Tibial nerve (tissue), 4 donors: Measurements from ENCODE around the gene SLC25A45. TPM values are rescaled to one million over a fixed set of nuclear protein-coding genes. Genes with fewer than 3 reads are reported as not detected.
"Not testable (repeated sequence)": the region's sequence is repeated elsewhere in the genome, so short reads cannot be mapped to it uniquely, and the experiment has no call there.

ENCODE experiments used
- DNase-seq, 2 donors: peaks; one replicate each; pipeline ENCODE4 v3.0.0-alpha.2; 2019; ENCODE audit warnings: low spot score in 2 of 2
- H3K27ac ChIP-seq, 4 donors: fragments of 200-600 bp; sonication (generic) in 3 of 4; one replicate each; pipeline ENCODE4 v1.5.1; 2017 to 2019; ENCODE audit warnings: mild to moderate bottlenecking in 1 of 4
- H3K27me3 ChIP-seq, 2 donors: fragments of 200-600 bp; sonication (generic) in 1 of 2; one replicate each; pipeline versions ENCODE4 v1.5.1 to v1.6.0; 2017 to 2019
- H3K36me3 ChIP-seq, 3 donors: fragments of 200-600 bp; sonication (generic); one replicate each; pipeline ENCODE4 v1.5.1; 2018 to 2019
- H3K4me1 ChIP-seq, 4 donors: fragments of 200-600 bp; sonication (generic) in 3 of 4; one replicate each; pipeline ENCODE4 v1.5.1; 2017 to 2019
- H3K4me3 ChIP-seq, 4 donors: fragments of 200-600 bp; sonication (generic) in 3 of 4; one replicate each; pipeline ENCODE4 v1.5.1; 2017 to 2019; ENCODE audit warnings: mild to moderate bottlenecking in 1 of 4, moderate library complexity in 1 of 4
- H3K9me3 ChIP-seq, 4 donors: fragments of 200-600 bp; sonication (generic) in 3 of 4; one replicate each; pipeline ENCODE4 v1.5.1; 2017 to 2019
- EP300 ChIP-seq, 2 donors: sonication (generic); formaldehyde crosslinking; IDR thresholded peaks; one replicate each; pipeline ENCODE4 v1.6.1; 2017; ENCODE audit warnings: antibody characterized with exemption in 2 of 2, mild to moderate bottlenecking in 1 of 2
- POLR2A ChIP-seq, 2 donors: fragments of 450-650 bp; IDR thresholded peaks; one replicate each; pipeline ENCODE4 v1.6.1; 2017; ENCODE audit warnings: antibody characterized with exemption in 2 of 2, mild to moderate bottlenecking in 2 of 2, moderate library complexity in 2 of 2
- WGBS, 2 donors: methylation state at CpG; one replicate each; pipeline ENCODE4 v1.1.5; 2018; 5-methylcytosine and 5-hydroxymethylcytosine counted together
- total RNA-seq, 4 donors: library from RNA; depleted of rRNA; stranded (reverse); fragments of >200 nt; gene quantifications; one replicate each; pipeline ENCODE4 v1.1.0, GENCODE V29; 2016
- TF ChIP-seq, protein P1 (sequence below), 5 experiments: fragments of 200-600 bp in 3 of 5; fragments of 450-650 bp in 2 of 5; sonication (generic) in 3 of 5; IDR thresholded peaks; one replicate each; pipeline ENCODE4 v1.5.1; 2016 to 2019; ENCODE audit warnings: antibody characterized with exemption in 5 of 5, mild to moderate bottlenecking in 3 of 5, moderate library complexity in 2 of 5

SLC25A45 gene
- total RNA-seq, 4 donors from 2014 or later, result 1.8 to 22.5 (median 8.5) TPM

DNA sequence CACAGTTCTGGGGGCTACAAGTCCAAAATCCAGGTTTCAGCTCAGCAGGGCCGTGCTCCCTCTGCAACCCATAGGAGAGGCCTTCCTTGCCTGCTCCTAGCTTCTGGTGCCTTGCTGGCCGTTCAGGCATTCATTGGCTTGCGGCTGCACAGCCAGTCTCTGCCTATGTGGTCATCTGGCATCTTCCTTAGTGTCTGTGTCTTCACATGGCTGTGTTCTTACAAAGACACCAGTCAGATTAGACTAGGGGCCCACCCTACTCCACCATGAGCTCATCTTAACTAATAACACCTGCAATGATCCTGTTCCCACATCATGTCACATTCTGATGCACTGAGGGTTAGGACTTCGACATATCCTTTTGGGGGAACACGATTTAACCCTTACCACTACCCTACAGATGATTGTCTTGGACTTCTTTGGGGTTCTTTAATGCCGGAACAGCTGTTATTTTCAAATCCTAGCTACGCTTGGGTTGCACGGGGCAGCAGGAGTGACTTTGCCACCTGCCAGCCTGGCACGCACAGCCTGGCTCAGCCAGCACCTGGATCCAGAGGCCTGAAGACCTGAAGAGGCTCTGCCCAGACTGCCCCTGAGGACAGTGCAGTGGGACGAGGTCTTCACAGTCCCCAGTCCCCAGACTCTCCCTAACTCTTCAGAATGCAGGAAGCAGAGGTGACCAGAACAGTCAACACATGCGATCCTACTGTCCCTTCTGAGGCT is 32.5 kb upstream of the SLC25A45 start:
- DNase-seq, result peak in 1 of 2 donors; percentile 12
- Histone ChIP-seq H3K4me1 (peaks cover 0 to 87% (median 58%) of the 10 kb centered on the region in 4 donors), H3K27ac (peak overlapping the region; percentile 98 to 100 (median 99)), H3K9me3 (no peaks in the 10 kb centered on the region), H3K27me3 (no peaks in the 10 kb centered on the region), H3K36me3 (peaks cover 0 to 28% (median 0%) of the 10 kb centered on the region in 3 donors), H3K4me3 (no peak overlapping the region)
- TF ChIP-seq, protein P1, sequence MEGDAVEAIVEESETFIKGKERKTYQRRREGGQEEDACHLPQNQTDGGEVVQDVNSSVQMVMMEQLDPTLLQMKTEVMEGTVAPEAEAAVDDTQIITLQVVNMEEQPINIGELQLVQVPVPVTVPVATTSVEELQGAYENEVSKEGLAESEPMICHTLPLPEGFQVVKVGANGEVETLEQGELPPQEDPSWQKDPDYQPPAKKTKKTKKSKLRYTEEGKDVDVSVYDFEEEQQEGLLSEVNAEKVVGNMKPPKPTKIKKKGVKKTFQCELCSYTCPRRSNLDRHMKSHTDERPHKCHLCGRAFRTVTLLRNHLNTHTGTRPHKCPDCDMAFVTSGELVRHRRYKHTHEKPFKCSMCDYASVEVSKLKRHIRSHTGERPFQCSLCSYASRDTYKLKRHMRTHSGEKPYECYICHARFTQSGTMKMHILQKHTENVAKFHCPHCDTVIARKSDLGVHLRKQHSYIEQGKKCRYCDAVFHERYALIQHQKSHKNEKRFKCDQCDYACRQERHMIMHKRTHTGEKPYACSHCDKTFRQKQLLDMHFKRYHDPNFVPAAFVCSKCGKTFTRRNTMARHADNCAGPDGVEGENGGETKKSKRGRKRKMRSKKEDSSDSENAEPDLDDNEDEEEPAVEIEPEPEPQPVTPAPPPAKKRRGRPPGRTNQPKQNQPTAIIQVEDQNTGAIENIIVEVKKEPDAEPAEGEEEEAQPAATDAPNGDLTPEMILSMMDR (IDR thresholded peaks at IDR 0.05), result no peak
- 66 to 73% methylated on average over 10 to 11 of the region's 11 CpGs for WGBS, 2 donors

DNA sequence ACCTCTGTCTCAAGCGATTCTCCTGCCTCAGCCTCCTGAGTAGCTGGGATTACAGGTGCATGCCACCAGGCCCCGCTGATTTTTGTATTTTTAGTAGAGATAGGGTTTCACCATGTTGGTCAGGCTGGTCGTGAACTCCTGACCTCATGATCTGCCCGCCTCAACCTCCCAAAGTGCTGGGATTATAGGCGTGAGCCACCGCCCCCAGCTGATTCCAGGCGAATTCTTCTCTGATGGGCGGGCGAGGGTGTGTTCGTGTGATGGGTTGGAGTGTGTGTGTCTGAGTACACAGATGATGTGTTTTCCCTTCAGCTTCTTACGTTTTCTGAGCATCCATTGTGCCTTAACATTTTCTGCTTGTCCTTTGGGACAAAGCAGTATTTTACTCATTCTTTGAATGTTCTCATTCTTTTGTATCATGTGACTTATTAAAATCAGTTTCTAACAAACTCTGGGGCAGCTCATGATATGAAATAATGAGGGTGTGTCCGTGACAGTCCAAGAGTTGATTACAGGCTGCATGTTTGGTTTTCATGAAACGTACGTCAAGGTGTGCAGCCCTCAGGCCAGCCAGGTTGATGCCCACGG is 30.7 kb upstream of the SLC25A45 start:
- 50 to 54% methylated on average over 15 of the region's 15 CpGs for WGBS, 2 donors
- TF ChIP-seq POLR2A (IDR thresholded peaks at IDR 0.05) (peak in 1 of 2 donors; percentile 13), EP300 (IDR thresholded peaks at IDR 0.05) (peak; percentile 73 to 82)
- Histone ChIP-seq H3K27ac (peak overlapping the region; percentile 80 to 100 (median 98)), H3K4me1 (peaks cover 0 to 72% (median 45%) of the 10 kb centered on the region in 4 donors), H3K36me3 (peaks cover 0 to 45% (median 6%) of the 10 kb centered on the region in 3 donors)
- not testable (repeated sequence) for H3K4me3 ChIP-seq, H3K9me3 ChIP-seq, H3K27me3 ChIP-seq
- DNase-seq, result peak; percentile 26 to 28

DNA sequence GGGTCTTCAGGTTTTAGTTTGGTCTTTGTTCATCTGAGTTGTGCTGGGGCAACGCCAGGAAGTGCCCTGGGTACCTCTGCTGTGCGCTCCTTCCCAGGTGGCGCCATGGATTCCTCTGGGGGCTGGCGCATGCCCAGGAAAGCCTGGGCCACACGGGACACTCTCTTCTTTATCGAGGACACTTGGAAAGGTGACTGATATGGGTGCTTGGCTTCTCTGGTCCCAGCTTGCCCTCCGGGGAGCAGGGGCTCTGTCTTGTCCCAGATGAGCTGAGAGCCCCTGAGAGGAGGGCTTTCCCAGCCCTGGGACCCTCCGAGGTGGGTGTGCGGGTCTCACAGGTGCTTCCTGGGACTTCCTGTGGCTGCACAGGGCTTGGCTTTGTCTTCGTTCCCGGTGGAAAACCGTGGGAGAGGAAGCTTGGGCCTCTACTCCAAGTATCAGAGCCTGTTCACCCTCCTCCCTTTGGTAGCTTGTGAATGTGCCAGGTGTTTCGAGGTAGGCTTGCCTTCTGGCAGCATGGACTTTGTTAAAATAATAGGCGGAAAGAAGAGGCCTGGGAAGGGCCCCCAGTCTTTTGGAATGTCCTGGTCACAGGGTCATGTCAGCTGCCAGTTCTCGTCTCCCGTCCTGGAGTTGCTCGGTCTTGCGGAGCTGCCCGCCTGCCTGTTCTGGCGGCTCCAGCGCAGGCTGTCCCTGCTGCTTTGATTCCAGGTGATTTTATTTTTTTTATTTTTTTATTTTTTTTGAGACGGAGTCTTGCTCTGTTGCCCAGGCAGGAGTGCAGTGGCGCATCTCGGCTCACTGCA is 30.0 kb upstream of the SLC25A45 start:
- Histone ChIP-seq H3K27me3 (no peaks in the 10 kb centered on the region), H3K4me1 (peaks cover 0 to 65% (median 38%) of the 10 kb centered on the region in 4 donors), H3K36me3 (peaks cover 0 to 52% (median 6%) of the 10 kb centered on the region in 3 donors), H3K9me3 (no peaks in the 10 kb centered on the region), H3K4me3 (no peak overlapping the region), H3K27ac (peak overlapping the region; percentile 79 to 100 (median 89))
- DNase-seq, result peak in 1 of 2 donors; percentile 13
- TF ChIP-seq POLR2A (IDR thresholded peaks at IDR 0.05), result no peak
- TF ChIP-seq, protein P1 (IDR thresholded peaks at IDR 0.05), result no peak
- TF ChIP-seq EP300 (IDR thresholded peaks at IDR 0.05), result no peak
- 61 to 64% methylated on average over 23 to 24 of the region's 24 CpGs for WGBS, 2 donors

DNA sequence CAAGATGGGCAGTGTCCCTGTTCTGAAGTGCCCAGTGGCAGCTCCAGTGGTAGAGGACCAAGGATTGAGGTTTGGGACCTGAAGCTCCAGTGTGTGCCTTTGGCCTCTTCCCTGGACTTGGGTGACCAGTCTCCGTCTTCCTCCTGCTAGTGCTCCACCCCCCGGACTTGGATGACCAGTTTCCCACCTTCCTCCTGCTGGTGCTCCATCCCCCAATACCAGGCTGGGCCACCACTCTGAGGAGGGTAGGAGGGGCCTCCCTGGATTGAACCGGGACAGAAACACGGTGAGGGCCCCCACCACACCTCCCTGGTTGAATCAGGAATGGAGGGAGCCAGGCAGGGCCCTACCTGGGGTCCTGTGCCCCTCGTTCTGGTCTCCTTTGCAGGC is 29.2 kb upstream of the SLC25A45 start:
- no peaks in the 10 kb centered on the region for H3K27me3 ChIP-seq
- H3K36me3 ChIP-seq, result peaks cover 0 to 59% (median 7%) of the 10 kb centered on the region in 3 donors
- H3K4me1 ChIP-seq, result peaks cover 0 to 57% (median 30%) of the 10 kb centered on the region in 4 donors
- no peak for TF ChIP-seq POLR2A (IDR thresholded peaks at IDR 0.05)
- no peak for TF ChIP-seq EP300 (IDR thresholded peaks at IDR 0.05)
- TF ChIP-seq, protein P1 (IDR thresholded peaks at IDR 0.05), result no peak
- H3K4me3 ChIP-seq, result no peak overlapping the region
- no peaks in the 10 kb centered on the region for H3K9me3 ChIP-seq
- WGBS, 2 donors, result 75 to 84% methylated on average over 2 to 5 of the region's 5 CpGs
- peak in 1 of 2 donors; percentile 1 for DNase-seq
- peak overlapping the region; percentile 79 to 100 (median 89) for H3K27ac ChIP-seq

DNA sequence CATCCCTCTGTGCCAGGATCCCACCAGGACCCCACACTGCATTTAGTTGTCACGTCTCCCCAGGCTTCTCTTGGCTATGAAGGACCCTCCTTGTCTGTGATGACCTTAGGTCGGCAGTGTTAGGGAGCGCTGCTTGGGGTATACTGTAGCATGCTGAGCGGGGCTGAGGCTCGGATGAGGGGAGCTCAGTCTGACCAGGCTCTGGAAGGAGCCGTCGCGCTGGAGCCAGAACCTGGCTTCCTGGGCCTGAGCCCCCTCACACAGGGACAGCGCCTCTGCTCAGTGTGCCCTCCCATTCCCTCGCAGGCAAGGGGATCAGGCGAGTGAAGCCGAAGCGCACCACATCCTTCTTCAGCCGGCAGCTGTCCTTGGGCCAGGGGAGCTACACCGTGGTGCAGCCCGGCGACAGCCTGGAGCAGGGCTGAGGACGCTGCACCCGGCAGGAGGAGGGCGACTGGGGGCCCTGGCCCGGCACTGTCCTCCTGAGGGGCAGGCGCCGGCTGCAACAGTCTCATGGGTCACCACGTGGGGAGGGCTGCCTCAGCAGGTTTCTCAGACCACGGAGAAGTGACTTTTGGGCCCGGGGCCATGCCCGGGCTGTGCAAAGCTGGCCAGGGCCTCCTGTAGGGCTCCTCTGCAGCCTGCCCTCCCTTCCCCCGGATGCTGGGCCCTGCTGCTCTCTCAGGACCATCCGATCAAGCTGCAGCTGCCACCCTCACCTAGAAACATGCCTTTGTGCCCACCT is 28.7 kb upstream of the SLC25A45 start:
- H3K36me3 ChIP-seq, result peaks cover 0 to 65% (median 11%) of the 10 kb centered on the region in 3 donors
- no peak overlapping the region for H3K4me3 ChIP-seq
- peak in 1 of 2 donors; percentile 10 for DNase-seq
- 57 to 62% methylated on average over 16 to 28 of the region's 29 CpGs for WGBS, 2 donors
- TF ChIP-seq, protein P1 (IDR thresholded peaks at IDR 0.05), result no peak
- TF ChIP-seq EP300 (IDR thresholded peaks at IDR 0.05) (no peak), POLR2A (IDR thresholded peaks at IDR 0.05) (no peak)
- H3K27me3 ChIP-seq, result no peaks in the 10 kb centered on the region
- H3K4me1 ChIP-seq, result peaks cover 0 to 52% (median 26%) of the 10 kb centered on the region in 4 donors
- H3K9me3 ChIP-seq, result no peaks in the 10 kb centered on the region
- peak overlapping the region; percentile 79 to 100 (median 89) for H3K27ac ChIP-seq
